Measurements from ENCODE around the gene MOV10L1. TPM values are rescaled to one million over a fixed set of nuclear protein-coding genes. Genes with fewer than 3 reads are reported as not detected.
"Not testable (repeated sequence)": the region's sequence is repeated elsewhere in the genome, so short reads cannot be mapped to it uniquely, and the experiment has no call there.

Gene MOV10L1
- polyA plus RNA-seq, 3 donors from 2014 or later = 1.4 TPM; not detected in 2

- Mint-ChIP-seq H3K4me1 (peaks cover 11 to 29% of the 10 kb centered on the region in 2 donors), H3K36me3 (peaks cover 11 to 22% (median 21%) of the 10 kb centered on the region in 3 donors), H3K9me3 (peaks cover 0 to 3% (median 0%) of the 10 kb centered on the region in 6 donors)
These were observed 11.6 kb upstream of the MOV10L1 start for GRCh38 chr22:50078246-50078645.

GRCh38 chr22:50078761-50079160 is 11.0 kb upstream of the MOV10L1 start:
- Mint-ChIP-seq H3K27me3 (ENCODE audit: low read depth in 3 of 3) (peaks cover 4 to 5% (median 5%) of the 10 kb centered on the region in 3 donors), H3K4me1 (peaks cover 14 to 32% of the 10 kb centered on the region in 2 donors), H3K36me3 (peaks cover 11 to 22% (median 21%) of the 10 kb centered on the region in 3 donors), H3K9me3 (peaks cover 0 to 3% (median 0%) of the 10 kb centered on the region in 6 donors), H3K27ac (no peak overlapping the region), H3K4me3 (no peak overlapping the region)
- DNase-seq = no peak

More at GRCh38 chr22:50078246-50078645, 11.6 kb upstream of the MOV10L1 start:
- Mint-ChIP-seq H3K27ac (peak overlapping the region in 2 of 6 donors; percentile 26 to 63), H3K4me3 (no peak overlapping the region), H3K27me3 (ENCODE audit: low read depth in 3 of 3) (peaks cover 4 to 5% (median 5%) of the 10 kb centered on the region in 3 donors)
- DNase-seq = no peak

GRCh38 chr22:50080077-50080465 is 9.7 kb upstream of the MOV10L1 start:
- peaks cover 0 to 3% (median 0%) of the 10 kb centered on the region in 6 donors for H3K9me3 Mint-ChIP-seq
- H3K27me3 Mint-ChIP-seq (ENCODE audit: low read depth in 3 of 3) = peaks cover 5 to 6% (median 5%) of the 10 kb centered on the region in 3 donors
- H3K4me1 Mint-ChIP-seq = peaks cover 14 to 32% of the 10 kb centered on the region in 2 donors
- no peak for DNase-seq
- H3K4me3 Mint-ChIP-seq = no peak overlapping the region
- peaks cover 11 to 22% (median 21%) of the 10 kb centered on the region in 3 donors for H3K36me3 Mint-ChIP-seq
- H3K27ac Mint-ChIP-seq = no peak overlapping the region

- no peak for DNase-seq
- Mint-ChIP-seq H3K4me1 (peaks cover 14 to 21% of the 10 kb centered on the region in 2 donors), H3K36me3 (peaks cover 1 to 14% (median 11%) of the 10 kb centered on the region in 3 donors), H3K27me3 (ENCODE audit: low read depth in 3 of 3) (peaks cover 5 to 9% (median 6%) of the 10 kb centered on the region in 3 donors), H3K4me3 (peak overlapping the region in 3 of 5 donors; percentile 53 to 68 (median 63)), H3K27ac (peak overlapping the region in 4 of 6 donors; percentile 17 to 71 (median 64)), H3K9me3 (no peaks in the 10 kb centered on the region)
These were observed 8.2 kb upstream of the MOV10L1 start for GRCh38 chr22:50081426-50082196.

- H3K4me1 Mint-ChIP-seq = peaks cover 14 to 20% of the 10 kb centered on the region in 2 donors
- peak overlapping the region in 3 of 6 donors; percentile 73 to 81 (median 75) for H3K27ac Mint-ChIP-seq
- H3K27me3 Mint-ChIP-seq (ENCODE audit: low read depth in 3 of 3) = peaks cover 5 to 11% (median 6%) of the 10 kb centered on the region in 3 donors
- peaks cover 0 to 13% (median 10%) of the 10 kb centered on the region in 3 donors for H3K36me3 Mint-ChIP-seq
- H3K9me3 Mint-ChIP-seq = no peaks in the 10 kb centered on the region
- peak overlapping the region in 2 of 5 donors; percentile 71 to 79 for H3K4me3 Mint-ChIP-seq
- DNase-seq = no peak
These were observed 7.5 kb upstream of the MOV10L1 start for GRCh38 chr22:50082197-50082715.

GRCh38 chr22:50082961-50083461 is 6.8 kb upstream of the MOV10L1 start:
- Mint-ChIP-seq H3K27ac (peak overlapping the region; percentile 68 to 91 (median 84)), H3K4me1 (peaks cover 16 to 20% of the 10 kb centered on the region in 2 donors), H3K9me3 (no peaks in the 10 kb centered on the region), H3K4me3 (peak overlapping the region in 2 of 5 donors; percentile 71 to 79), H3K27me3 (ENCODE audit: low read depth in 3 of 3) (peaks cover 5 to 16% (median 6%) of the 10 kb centered on the region in 3 donors), H3K36me3 (peaks cover 0 to 13% (median 10%) of the 10 kb centered on the region in 3 donors)
- no peak for DNase-seq

GRCh38 chr22:50083462-50084079 is 6.2 kb upstream of the MOV10L1 start:
- peaks cover 16 to 20% of the 10 kb centered on the region in 2 donors for H3K4me1 Mint-ChIP-seq
- H3K9me3 Mint-ChIP-seq = no peaks in the 10 kb centered on the region
- no peak for DNase-seq
- peak overlapping the region in 2 of 5 donors; percentile 71 to 79 for H3K4me3 Mint-ChIP-seq
- peaks cover 5 to 16% (median 6%) of the 10 kb centered on the region in 3 donors for H3K27me3 Mint-ChIP-seq (ENCODE audit: low read depth in 3 of 3)
- H3K36me3 Mint-ChIP-seq = peaks cover 0 to 10% (median 6%) of the 10 kb centered on the region in 3 donors
- H3K27ac Mint-ChIP-seq = peak overlapping the region in 5 of 6 donors; percentile 75 to 91 (median 88)

GRCh38 chr22:50084080-50084477 is 5.7 kb upstream of the MOV10L1 start:
- Mint-ChIP-seq H3K9me3 (no peaks in the 10 kb centered on the region), H3K4me1 (peaks cover 16 to 20% of the 10 kb centered on the region in 2 donors), H3K4me3 (no peak overlapping the region), H3K36me3 (peaks cover 0 to 10% (median 6%) of the 10 kb centered on the region in 3 donors), H3K27me3 (ENCODE audit: low read depth in 3 of 3) (peaks cover 6 to 16% (median 7%) of the 10 kb centered on the region in 3 donors), H3K27ac (no peak overlapping the region)
- DNase-seq = no peak

GRCh38 chr22:50084614-50085021 is 5.2 kb upstream of the MOV10L1 start:
- Mint-ChIP-seq H3K27me3 (ENCODE audit: low read depth in 3 of 3) (peaks cover 6 to 16% (median 10%) of the 10 kb centered on the region in 3 donors), H3K4me1 (peaks cover 16 to 23% of the 10 kb centered on the region in 2 donors), H3K4me3 (no peak overlapping the region), H3K9me3 (no peaks in the 10 kb centered on the region), H3K36me3 (peaks cover 0 to 7% (median 2%) of the 10 kb centered on the region in 3 donors), H3K27ac (no peak overlapping the region)
- DNase-seq = peak; percentile 24 to 29 (median 28)

- DNase-seq = peak; percentile 79 to 84 (median 80)
- H3K4me3 Mint-ChIP-seq = no peak within 1 kb of the TSS
- peaks cover 7 to 14% (median 10%) of the 10 kb centered on the region in 3 donors for H3K27me3 Mint-ChIP-seq (ENCODE audit: low read depth in 3 of 3)
- H3K36me3 Mint-ChIP-seq = peaks cover 0 to 4% (median 0%) of the 10 kb centered on the region in 3 donors
- peaks cover 16 to 17% of the 10 kb centered on the region in 2 donors for H3K4me1 Mint-ChIP-seq
- H3K9me3 Mint-ChIP-seq = no peaks in the 10 kb centered on the region
- H3K27ac Mint-ChIP-seq = no peak within 1 kb of the TSS
These were observed 4.4 kb upstream of the MOV10L1 start, which contains the start of gene MLC1 for GRCh38 chr22:50085211-50085972. Gene MLC1 (minus strand): TSS chr22:50085426. CDS start chr22:50084902, 524 bp downstream.

GRCh38 chr22:50086526-50086925 is 3.3 kb upstream of the MOV10L1 start:
- Mint-ChIP-seq H3K27me3 (ENCODE audit: low read depth in 3 of 3) (peaks cover 8 to 14% (median 10%) of the 10 kb centered on the region in 3 donors), H3K4me3 (no peak overlapping the region), H3K9me3 (no peaks in the 10 kb centered on the region), H3K27ac (no peak overlapping the region), H3K4me1 (peaks cover 16 to 17% of the 10 kb centered on the region in 2 donors), H3K36me3 (peaks cover 0 to 4% (median 0%) of the 10 kb centered on the region in 3 donors)
- no peak for DNase-seq

GRCh38 chr22:50086975-50087374 is 2.8 kb upstream of the MOV10L1 start:
- H3K9me3 Mint-ChIP-seq, H3K4me3 Mint-ChIP-seq, H3K36me3 Mint-ChIP-seq, DNase-seq, H3K27ac Mint-ChIP-seq: not testable (repeated sequence)
- Mint-ChIP-seq H3K27me3 (ENCODE audit: low read depth in 3 of 3) (peaks cover 8 to 14% (median 8%) of the 10 kb centered on the region in 3 donors), H3K4me1 (peaks cover 15 to 16% of the 10 kb centered on the region in 2 donors)
